GM13977 (cell line): ENCODE results near the gene CRYGS.
"Not testable (repeated sequence)": the region's sequence is repeated elsewhere in the genome, so short reads cannot be mapped to it uniquely, and the experiment has no call there.

Experiments used
- DNase-seq: peaks from one replicate; pipeline ENCODE4 v3.0.0; 2012; ENCODE audit warnings: low spot score
- in situ Hi-C: fragments of 300-500 bp; cut with MboI; formaldehyde crosslinking; loops from one replicate; pipeline ENCODE4 v1.12.0; 2022; ENCODE audit warnings: low sequenced_read_pairs, low pct_unique_long_range_greater_than_20kb, mixed read lengths, inconsistent platforms; ENCODE audit not compliant: unreplicated experiment
- TF ChIP-seq, protein P1 (sequence below): IDR thresholded peaks from 2 replicates; pipeline ENCODE4 v1.5.1; 2012; ENCODE audit warnings: mild to moderate bottlenecking, control low read depth; ENCODE audit not compliant: insufficient read depth; ENCODE audit errors: extremely low read depth, missing control alignments

Gene CRYGS

DNA sequence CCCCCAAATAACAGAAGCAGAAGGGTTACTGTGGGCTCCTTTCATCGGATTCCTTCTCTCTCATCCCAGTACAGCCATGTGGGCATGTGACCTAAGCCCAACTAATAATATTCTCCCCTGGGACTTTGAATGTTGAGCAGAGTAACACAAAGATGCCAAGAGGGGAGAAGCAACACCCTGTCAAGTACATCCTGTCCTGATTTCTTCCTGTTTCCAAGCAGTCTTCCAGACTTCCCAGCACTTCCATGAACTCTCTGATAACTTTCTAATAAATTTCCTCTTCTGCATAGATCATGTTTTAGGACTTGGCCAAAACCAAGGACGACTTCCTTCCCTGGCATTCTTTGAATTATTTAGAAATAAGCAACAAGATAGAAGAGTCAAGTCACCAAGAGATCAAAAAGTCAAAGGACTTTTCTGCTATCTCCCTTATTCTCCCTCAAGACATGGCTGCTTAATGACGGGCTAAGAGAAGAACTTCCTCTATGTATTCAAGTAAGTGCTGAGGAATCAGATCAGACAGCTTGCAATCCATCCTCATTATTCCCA lies 37.9 kb downstream of the CRYGS start:
- no peak for DNase-seq
- TF ChIP-seq, protein P1, sequence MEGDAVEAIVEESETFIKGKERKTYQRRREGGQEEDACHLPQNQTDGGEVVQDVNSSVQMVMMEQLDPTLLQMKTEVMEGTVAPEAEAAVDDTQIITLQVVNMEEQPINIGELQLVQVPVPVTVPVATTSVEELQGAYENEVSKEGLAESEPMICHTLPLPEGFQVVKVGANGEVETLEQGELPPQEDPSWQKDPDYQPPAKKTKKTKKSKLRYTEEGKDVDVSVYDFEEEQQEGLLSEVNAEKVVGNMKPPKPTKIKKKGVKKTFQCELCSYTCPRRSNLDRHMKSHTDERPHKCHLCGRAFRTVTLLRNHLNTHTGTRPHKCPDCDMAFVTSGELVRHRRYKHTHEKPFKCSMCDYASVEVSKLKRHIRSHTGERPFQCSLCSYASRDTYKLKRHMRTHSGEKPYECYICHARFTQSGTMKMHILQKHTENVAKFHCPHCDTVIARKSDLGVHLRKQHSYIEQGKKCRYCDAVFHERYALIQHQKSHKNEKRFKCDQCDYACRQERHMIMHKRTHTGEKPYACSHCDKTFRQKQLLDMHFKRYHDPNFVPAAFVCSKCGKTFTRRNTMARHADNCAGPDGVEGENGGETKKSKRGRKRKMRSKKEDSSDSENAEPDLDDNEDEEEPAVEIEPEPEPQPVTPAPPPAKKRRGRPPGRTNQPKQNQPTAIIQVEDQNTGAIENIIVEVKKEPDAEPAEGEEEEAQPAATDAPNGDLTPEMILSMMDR = no peak
- in situ Hi-C loops = no loop called here

DNA sequence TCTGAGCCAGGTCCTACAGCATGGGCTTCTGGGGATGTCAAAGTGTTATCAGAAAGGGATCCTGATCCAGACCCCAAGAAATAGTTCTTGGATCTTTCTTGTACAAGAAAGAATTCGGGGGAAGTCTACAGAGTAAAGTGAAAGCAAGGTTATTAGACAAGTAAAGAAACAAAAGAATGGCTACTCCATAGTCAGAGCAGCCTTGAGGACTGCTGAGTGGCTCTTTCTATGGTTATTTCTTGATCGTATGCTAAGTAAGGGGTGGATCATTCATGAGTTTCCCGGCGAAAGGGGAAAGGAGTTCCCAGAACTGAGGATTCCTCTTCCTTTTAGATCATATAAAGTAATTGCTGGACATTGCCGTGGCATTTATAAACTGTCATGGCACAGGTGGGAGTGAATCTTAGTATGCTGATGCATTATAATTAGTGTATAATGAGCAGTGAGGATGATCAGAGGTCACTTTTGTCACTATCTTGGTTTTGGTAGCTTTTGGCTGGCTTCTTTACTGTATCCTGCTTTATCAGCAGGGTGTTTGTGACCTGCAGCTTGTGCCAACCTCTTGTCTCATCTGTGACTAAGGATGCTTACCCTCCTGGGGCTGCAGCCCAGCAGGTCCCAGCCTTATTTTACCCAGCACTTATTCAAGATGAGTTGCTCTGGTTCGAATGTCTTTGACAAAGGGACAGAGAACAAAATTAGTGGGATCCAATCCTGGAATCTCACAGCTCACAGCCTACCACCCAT lies 41.0 kb downstream of the CRYGS start:
- in situ Hi-C loops = no loop called here
- DNase-seq = no peak
- TF ChIP-seq, protein P1 = no peak

DNA sequence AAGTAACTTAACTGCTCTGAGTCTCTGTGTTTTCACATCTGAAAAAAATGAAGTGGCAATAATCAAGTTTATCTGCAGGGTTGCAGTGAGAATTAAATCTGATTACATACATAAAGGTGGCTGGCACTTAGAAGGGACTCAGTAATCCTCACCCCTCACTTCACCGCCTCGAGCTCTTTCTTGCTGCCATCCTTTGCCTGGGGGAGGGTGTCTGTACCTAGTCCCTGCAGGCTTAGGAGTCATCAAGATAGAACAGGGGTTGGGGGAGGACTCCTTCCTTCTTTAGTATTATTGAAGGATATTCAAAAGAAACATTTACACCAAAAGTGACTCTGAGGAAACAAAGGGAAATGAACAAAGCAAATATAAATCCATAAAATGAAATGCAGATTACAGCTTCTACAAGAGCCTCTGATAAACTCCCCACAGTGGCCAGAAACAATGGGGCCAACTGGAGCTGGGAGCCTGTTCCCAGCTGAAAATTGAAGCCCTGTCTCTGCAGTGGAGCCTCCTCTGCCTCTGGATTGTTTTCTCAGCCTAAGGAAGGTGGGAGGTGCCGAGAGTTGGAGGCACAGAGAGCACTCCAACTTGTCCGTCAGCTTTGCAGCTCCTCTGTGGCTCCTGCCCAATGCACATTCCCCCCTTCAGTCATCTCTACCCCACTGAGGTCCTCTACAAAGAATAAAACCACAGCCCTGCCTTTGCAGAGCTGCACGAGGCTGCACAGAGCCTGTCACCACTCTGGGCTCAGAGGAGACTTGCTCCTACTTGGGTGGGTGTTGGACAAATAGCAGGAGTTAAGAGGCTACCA lies 41.8 kb downstream of the CRYGS start:
- in situ Hi-C loops = no loop called here

DNA sequence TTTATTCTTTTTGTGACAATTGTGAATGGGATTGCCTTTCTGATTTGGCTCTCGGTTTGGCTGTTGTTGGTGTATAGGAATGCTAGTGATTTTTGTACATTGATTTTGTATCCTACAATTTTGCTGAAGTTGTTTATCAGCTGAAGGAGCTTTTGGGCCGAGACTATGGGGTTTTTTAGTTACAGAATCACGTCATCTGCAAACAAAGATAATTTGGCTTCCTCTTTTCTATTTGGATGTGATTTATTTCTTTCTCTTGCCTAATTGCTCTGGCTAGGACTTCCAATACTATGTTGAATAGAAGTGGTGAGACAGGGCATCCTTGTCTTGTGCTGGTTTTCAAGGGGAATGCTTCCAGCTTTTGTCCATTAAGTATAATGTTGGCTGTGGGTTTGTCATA lies 44.2 kb downstream of the CRYGS start:
- DNase-seq, in situ Hi-C loops: not testable (repeated sequence)

More for the DNA sequence above, 41.8 kb downstream of the CRYGS start:
- TF ChIP-seq, protein P1 = no peak
- DNase-seq = no peak

DNA sequence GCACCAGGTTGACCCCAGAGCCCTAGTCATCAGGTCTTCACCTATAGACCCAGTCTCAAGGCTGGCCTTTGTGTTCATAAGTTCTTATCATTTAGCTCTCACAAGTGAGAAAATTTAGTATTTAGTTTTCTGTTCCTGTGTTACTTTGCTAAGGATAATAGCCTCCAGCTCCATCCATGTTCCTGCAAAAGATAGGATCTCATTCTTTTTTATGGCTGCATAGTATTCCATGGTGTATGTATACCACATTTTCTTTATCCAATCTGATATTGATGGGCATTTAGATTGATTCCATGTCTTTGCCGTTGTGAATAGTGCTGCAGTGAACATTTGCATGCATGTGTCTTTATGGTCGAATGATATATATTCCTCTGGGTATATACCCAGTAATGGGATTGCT lies 46.2 kb downstream of the CRYGS start:
- DNase-seq, in situ Hi-C loops: not testable (repeated sequence)

DNA sequence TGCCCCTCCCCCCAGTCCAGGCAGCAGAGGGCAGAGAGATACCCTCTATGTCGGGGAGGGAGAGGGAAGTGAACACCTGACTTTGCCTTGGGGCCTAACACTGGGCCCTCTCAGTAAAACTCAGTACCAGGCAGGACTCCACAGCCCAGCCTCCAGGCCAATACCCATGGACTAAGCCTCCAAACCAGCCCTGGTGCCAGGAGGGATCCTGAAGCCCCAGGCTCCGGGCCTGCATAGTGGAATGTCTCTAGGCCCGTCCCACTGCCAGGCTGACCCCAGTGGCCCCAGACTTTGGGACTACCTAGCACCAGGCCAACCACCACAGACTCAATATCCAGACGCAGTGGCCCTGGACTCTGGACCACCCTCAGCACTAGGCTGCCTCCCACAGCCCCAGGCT lies 46.6 kb downstream of the CRYGS start:
- in situ Hi-C loops = no loop called here
- TF ChIP-seq, protein P1 = no peak
- no peak for DNase-seq

DNA sequence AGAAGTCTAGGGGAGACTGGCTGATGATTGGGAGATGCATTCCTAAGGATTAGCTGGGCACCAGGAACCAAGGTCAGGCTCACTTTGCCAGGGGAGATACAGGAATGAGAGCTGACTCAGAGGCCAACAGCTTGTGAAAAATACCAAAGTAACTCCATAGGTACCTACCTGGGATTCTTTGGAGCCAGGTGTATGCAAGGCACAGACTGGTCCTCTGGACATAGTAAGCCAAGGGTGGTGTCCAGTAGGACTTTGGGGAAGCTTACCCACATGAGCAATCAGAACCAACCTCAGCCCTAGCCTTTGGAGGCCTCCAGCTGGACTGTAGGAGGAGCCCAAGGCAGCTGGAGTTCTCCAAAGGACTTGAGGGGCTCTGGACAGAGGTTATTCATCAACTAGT lies 47.5 kb downstream of the CRYGS start:
- TF ChIP-seq, protein P1 = no peak
- in situ Hi-C loops = no loop called here
- no peak for DNase-seq
